ENCODE results near the gene DENND2D.

DENND2D gene, protein sequence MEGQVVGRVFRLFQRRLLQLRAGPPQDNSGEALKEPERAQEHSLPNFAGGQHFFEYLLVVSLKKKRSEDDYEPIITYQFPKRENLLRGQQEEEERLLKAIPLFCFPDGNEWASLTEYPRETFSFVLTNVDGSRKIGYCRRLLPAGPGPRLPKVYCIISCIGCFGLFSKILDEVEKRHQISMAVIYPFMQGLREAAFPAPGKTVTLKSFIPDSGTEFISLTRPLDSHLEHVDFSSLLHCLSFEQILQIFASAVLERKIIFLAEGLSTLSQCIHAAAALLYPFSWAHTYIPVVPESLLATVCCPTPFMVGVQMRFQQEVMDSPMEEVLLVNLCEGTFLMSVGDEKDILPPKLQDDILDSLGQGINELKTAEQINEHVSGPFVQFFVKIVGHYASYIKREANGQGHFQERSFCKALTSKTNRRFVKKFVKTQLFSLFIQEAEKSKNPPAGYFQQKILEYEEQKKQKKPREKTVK

DNA sequence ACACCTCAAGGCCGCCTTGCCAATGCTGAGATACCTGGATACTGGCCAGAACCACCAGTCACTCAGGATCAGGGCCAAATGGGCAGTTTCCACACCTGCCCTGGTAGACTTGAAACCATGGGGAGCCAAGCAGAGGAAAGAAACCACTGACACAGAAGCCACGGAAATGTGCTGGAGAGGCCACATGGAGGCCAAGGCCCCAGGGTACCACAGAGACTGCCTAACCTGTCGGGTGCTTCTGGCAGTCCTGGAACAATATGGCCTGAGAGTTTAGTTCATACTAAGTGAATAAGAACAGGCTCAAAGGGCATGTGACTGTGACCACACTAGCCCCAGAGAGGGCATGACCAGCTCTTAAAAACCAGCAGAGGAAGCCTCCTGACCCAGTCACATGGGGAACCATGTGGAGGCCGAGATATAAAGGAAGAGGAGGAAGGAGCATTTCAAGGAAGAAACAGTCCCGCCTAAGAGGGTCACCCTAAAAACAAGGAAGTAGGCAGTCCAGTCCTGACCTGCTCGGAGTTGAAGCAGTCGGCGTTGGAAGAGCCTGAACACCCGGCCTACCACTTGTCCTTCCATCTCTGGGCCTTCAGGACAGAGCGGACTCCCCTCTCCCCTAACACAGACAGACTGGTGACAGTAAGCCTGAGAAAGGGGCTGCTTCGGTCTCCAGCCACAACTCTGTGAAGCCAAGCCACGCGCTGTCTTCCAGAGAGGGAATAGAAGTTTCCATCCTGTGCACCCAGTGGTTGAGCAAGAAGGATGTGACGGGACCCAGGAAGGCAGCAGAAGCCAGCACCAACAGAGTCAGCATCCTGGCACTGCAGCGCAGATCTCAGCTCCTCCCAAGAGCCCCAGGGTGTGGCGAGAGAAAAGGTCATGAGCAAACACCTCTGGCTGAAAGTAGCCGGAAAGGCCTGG lies at the start of gene DENND2D:
Gene DENND2D, minus strand, starts transcription at position 766 of the 921 bp plus-strand sequence. Its CDS starts 187 bp downstream, at position 579.
- DNase-seq: no peak

DNA sequence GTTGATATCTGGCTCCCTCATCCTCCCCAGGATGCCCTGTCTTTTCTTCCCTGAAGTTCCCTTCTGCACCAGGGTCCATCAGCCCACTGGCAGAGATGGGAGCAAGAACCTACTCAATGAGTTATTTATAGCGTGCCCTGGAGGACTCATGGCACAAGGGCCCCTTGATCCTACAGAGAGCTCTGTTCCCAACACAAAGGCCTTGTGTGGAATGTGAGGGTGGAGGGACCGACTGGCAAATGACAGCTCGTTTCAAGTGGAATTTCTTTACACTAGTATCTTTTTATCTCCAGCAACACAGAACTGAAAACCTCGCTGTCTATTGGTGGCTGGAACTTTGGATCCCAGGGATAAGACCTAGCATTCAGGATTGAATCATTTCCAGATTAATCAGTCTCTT lies 49.5 kb upstream of the DENND2D start:
- DNase-seq: no peak

DNA sequence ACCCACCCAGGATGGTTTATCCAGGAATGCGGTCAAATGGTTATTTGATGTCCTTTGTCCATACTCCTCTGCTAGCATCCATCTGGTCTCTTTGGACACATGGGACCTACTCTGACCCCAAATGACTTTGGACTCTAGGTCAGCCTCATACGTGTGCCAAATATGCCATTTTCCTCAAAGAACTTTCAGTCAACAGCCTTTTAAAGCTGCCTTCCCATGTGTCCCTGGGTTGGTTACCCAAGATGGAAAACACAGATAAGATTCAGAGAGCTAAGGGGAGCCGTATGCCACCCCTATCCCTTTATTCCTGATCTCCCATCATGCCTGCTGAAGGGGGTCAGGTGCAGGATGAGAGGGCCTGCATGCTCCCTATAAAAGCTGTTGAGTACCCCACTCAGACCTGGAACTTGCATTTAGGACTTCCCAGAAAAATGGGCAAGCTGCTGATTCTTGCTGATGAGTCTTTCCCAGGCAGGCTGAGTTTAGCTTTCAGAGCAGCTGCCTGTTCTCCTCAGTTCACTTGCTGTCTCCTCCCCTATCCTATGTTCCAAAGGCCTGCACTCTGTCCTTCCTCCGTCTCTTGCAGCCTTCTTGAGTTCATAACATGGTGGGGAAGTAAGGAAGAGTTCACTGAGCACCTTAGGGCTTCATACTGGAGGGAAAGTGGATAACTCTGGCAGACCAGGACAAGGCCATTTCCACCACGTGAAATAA lies 46.8 kb upstream of the DENND2D start:
- no peak for DNase-seq

GRCh38 chr1:111242805-111243523 lies 42.5 kb upstream of the DENND2D start:
- no peak for DNase-seq

DNA sequence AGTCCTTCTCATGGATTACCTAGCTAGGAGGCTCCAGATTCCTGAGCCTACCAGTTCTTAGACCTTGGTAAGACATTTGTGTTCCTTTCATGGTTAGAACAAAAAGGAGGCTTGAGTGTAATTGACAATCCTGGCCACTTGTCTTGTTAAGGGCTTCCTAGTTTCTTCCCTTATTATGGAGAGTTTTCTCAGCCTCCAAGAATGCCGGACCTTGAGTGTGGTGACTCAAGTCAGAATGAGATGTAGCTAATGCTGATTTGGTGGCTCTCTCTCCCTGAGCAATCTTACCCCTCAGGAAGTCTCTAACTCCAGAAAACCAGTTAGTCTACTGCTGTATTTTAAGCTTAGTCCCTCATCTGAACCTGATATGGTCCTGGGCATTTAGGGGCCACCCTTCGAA lies 41.4 kb upstream of the DENND2D start:
- no peak for DNase-seq

DNA sequence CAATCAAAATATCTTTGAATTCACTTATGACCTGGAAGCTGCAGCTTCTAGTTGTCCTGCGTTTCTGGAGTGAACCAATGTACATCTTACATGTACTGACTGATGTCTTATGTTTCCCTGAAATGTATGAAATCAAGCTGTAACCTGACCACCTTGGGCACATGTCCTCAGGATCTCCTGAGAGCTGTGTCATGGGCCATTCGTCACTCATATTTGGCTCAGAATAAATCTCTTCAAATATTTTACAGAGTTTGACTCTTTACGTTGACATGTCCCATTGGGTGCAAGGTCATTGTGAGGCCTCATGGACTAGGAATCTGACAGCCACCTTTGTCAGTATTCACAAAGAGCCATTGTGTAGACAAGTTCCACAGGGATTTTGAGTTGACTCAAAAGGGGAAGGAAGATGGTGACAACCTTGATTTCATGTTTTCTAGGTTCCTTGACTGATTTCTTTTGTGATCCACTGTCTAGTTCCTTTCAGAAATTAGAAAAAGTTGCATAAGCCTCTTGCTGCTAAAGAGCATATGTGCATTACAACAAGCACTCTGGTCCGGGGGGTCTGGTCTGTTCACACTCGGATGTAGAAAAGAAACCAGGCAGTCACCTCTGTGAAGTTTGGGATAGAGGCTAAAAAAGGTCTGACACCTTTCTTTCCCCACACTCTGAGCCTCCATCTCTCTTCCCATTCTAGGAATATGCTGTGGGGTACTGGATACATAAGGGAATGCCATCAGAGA lies 37.8 kb upstream of the DENND2D start:
- DNase-seq: no peak

DNA sequence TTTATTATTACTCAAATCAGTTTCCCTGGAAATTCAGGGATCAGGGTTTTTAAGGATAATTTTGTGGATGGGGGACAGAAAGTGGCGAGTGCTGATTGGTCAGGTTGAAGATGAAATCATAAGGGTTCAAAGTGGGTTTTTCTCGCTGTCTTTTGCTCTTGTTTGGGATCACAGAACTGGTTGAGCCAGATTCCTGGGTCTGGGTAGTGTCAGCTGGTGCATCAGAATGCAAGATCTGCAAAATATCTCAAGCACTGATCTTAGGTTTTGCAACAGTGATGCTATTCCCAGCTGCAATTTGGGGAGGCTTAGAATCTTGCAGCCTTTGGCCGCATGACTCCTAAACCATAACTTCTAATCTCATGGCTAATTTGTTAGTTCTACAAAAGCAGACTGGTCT lies 36.4 kb upstream of the DENND2D start:
- DNase-seq: no peak

GRCh38 chr1:111236379-111236778 lies 35.9 kb upstream of the DENND2D start:
- no peak for DNase-seq

DNA sequence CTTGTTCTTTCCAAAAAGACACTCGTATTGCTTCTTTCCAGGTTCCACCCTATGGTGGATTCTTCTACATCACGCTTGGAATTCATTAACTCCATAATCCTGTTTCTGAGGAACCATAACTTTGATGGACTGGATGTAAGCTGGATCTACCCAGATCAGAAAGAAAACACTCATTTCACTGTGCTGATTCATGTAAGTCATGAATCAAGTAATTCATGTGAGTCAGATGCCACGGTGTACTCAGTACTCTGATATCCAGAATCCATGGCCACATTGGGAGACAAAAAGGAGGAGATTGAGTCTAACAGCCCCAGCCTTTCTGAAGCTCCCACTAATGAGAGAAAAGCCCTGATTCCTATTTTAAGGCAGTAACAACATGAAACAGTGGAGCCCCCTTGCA lies 34.4 kb upstream of the DENND2D start:
- DNase-seq: no peak

DNA sequence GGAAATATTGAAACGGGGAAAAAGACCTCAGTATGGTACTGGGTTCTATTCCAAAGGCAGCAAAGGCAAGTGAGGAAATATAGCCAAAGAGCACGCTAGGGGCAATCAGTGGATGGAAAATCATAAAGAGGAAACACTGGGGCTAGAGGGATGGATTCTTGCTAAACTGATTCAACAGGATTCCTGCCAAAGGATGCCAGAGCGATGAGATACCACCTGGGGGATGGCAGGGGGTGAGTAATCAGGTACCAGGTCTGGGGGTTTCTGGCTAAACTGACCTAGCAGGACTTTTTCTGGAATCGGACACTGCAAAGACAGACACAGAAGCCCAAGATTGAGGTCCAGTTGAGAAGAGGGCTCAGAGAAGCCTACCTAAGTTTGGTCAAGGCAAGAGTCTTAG lies 33.8 kb upstream of the DENND2D start:
- no peak for DNase-seq

- DNase-seq: no peak
Observed at GRCh38 chr1:111232134-111232533, 31.7 kb upstream of the DENND2D start.

DNA sequence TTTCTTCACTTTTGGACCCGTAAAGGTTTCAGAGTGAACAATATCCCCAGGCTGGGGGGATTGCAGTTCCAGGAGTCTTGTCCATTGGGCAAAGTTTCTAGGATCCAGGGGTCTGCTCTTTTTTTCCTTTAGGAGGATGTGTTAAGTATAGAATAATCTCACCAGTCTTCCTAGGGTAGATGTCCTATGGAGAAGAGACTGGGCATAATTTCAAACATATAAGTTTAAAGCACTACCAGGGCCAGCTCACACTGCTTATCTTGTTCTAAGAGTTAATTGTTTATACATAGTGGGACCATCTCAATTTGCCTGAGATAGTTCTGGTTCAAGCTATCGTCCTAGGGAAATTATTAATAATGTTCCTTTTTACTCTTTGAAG lies 28.3 kb upstream of the DENND2D start:
- no peak for DNase-seq

DNA sequence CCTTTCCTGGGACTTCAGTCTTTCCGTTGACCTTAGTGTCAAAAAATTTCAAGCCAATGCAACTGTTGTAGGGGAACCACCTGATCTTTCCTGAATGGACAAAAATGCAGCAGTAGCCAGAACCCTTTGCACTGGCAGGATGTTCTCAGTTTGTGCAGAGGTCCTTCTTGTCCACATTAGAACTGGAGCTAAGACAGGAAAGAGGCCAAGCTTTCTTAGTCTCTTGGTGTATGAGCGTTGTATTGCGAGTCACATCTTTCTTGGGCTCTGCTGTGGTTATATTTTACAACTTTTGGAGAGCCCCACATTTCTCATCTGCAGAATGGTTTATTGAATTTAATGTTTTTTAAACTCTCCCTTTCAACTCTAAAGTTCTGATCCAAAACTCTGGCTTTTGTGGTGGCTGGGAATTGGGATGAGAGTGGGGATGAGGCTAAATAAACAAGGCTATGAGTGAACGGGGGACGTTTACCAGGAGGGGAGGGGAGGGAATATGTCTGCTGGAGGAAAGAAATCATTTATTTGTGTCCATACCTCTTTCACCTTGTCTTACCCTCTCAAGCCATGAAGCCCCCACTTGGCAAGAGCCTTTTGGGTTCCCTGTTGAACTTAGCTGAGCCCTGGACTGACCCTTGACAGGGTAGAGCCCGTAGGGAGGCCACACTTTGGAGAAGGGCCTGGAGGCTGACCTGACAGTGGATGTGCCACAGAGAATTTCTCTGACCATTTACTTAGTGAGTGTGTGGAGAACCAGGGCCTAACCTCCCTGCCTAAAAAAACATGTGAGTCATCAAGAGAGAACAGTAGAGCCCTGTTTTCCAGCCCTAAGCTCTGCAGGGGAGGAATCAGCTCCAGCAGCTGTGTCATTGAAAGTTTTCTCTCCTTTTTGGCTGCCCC lies 27.7 kb upstream of the DENND2D start:
- DNase-seq: no peak

- no peak for DNase-seq
Observed at GRCh38 chr1:111227434-111227833, 27.0 kb upstream of the DENND2D start, which contains the start of gene CHI3L2. CHI3L2 (plus strand) TSS chr1:111227713; CDS start chr1:111227730, 17 bp downstream.

DNA sequence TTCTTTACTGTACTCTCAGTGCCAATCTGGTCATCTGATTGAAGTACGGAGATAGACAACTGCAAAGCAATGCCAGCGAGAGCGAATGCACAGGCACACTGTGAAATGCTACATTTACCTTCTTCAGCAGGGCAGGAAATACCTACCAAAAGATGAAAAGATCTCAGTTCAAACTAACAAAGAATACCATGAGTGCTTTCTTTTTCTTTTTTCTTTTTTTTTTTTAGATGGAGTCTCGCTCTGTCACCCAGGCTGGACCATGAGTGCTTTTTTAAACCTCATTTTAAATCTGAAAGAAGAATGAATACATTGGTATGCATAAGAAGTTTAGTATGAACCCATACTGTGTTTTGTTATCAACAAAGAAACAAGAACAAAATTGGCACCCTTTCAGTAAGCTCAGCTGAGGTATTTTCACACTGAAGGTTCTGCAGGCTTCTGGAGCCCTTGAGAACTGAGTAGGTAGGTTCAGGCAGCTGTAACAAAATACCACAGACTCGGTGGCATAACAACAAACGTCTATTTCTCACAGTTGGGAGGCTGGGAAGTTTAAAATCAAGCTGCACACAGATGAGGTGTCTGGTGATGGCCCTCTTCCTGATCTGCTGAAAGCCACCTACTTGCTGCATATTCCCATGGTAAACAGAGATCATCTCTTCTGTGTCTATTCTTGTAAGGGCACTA lies 25.4 kb upstream of the DENND2D start:
- no peak for DNase-seq

GRCh38 chr1:111225091-111225490 lies 24.6 kb upstream of the DENND2D start:
- DNase-seq: no peak

DNA sequence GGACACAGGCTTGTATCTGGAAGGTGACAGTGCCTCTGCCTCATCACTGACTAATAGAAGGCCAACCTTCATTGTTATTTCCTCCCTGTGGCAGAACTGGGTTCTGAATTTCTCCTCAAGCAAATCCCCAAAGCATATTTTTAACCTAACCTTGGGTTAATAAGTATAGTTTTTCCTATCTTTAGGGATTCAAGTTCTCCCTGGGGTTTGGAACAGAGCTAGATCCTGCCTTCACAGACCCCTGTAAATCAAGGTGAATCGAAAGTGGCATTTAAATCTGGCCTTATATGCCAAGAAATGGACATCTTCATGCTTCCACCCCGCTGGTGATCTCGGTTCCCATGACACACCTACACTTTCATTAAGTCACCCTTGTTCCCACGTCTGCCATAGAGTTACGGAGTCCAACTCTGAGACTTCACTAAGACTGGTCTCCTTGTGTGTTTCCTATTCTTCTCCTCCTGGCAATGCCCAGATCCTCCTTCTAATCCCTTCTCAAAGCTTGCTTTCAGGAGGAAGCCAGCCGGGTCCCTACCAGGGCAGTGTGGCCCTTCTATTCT lies 22.8 kb upstream of the DENND2D start:
- no peak for DNase-seq

- DNase-seq: peak; percentile 28
Observed at GRCh38 chr1:111222308-111223125, 22.1 kb upstream of the DENND2D start.
